NCI-H128 (cell line): ENCODE results near the gene CAMTA1.

Experiments used
- DNase-seq: peaks from one replicate; lab custom pipeline; 2025; ENCODE audit not compliant: unreplicated experiment; lab: John Stamatoyannopoulos, UW

CAMTA1 gene

GRCh38 chr1:7018826-7019225, 233.6 kb downstream of the CAMTA1 start:
- DNase-seq = no peak

- no peak for DNase-seq
These were observed 234.3 kb downstream of the CAMTA1 start for GRCh38 chr1:7019510-7019909.

- no peak for DNase-seq
These were observed 236.8 kb downstream of the CAMTA1 start for GRCh38 chr1:7022058-7022457.

GRCh38 chr1:7025013-7025412, 239.8 kb downstream of the CAMTA1 start:
- DNase-seq = no peak

- no peak for DNase-seq
These were observed 240.9 kb downstream of the CAMTA1 start for GRCh38 chr1:7026169-7026568.

GRCh38 chr1:7032992-7033391, 247.7 kb downstream of the CAMTA1 start:
- DNase-seq = no peak

- DNase-seq = no peak
These were observed 251.1 kb downstream of the CAMTA1 start for GRCh38 chr1:7036386-7036785.

GRCh38 chr1:7039590-7040220, 254.5 kb downstream of the CAMTA1 start:
- no peak for DNase-seq

GRCh38 chr1:7040969-7041695, 255.9 kb downstream of the CAMTA1 start:
- no peak for DNase-seq

- DNase-seq = peak; percentile 14
These were observed 257.3 kb downstream of the CAMTA1 start for GRCh38 chr1:7042322-7043190.

GRCh38 chr1:7043191-7043549, 257.9 kb downstream of the CAMTA1 start:
- no peak for DNase-seq

GRCh38 chr1:7043719-7044535, 258.7 kb downstream of the CAMTA1 start:
- no peak for DNase-seq

- no peak for DNase-seq
These were observed 260.6 kb downstream of the CAMTA1 start for GRCh38 chr1:7045897-7046296.

GRCh38 chr1:7046314-7046713, 261.1 kb downstream of the CAMTA1 start:
- no peak for DNase-seq

GRCh38 chr1:7046891-7047290, 261.6 kb downstream of the CAMTA1 start:
- DNase-seq = no peak

- no peak for DNase-seq
These were observed 262.6 kb downstream of the CAMTA1 start for GRCh38 chr1:7047866-7048265.

GRCh38 chr1:7048395-7048794, 263.1 kb downstream of the CAMTA1 start:
- DNase-seq = no peak

GRCh38 chr1:7049913-7050625, 264.8 kb downstream of the CAMTA1 start:
- DNase-seq = no peak

GRCh38 chr1:7050751-7051665, 265.8 kb downstream of the CAMTA1 start:
- no peak for DNase-seq
